Measurements from ENCODE around the gene MAML2.

MAML2 gene

GRCh38 chr11:96342961-96343711, at the start of gene MAML2:
Gene MAML2 (minus strand): TSS chr11:96343195. CDS start chr11:96341895, 1,300 bp downstream.
- DNase-seq (ENCODE audit: low read depth in 2 of 2): peak; percentile 83 to 88

- DNase-seq (ENCODE audit: low read depth in 2 of 2): no peak
Observed at GRCh38 chr11:96391698-96392307, 48.8 kb upstream of the MAML2 start.

- peak; percentile 0 to 4 for DNase-seq (ENCODE audit: low read depth in 2 of 2)
Observed at GRCh38 chr11:96390488-96390792, 47.4 kb upstream of the MAML2 start.

- peak; percentile 92 to 94 for DNase-seq (ENCODE audit: low read depth in 2 of 2)
Observed at GRCh38 chr11:96389720-96390487, 46.9 kb upstream of the MAML2 start, which contains the start of the genes CCDC82 and JRKL. Gene CCDC82 (minus strand): TSS chr11:96389912. CDS start chr11:96384747, 5,165 bp downstream. Gene JRKL (plus strand): TSS chr11:96390013. CDS start chr11:96390650, 637 bp downstream.

GRCh38 chr11:96388891-96389719, 46.1 kb upstream of the MAML2 start:
- peak in 1 of 2 experiments; percentile 5 for DNase-seq (ENCODE audit: low read depth in 2 of 2)

GRCh38 chr11:96385187-96385586, 42.2 kb upstream of the MAML2 start:
- no peak for DNase-seq (ENCODE audit: low read depth in 2 of 2)

GRCh38 chr11:96384156-96384555, 41.2 kb upstream of the MAML2 start:
- no peak for DNase-seq (ENCODE audit: low read depth in 2 of 2)

GRCh38 chr11:96376796-96377195, 33.8 kb upstream of the MAML2 start:
- no peak for DNase-seq (ENCODE audit: low read depth in 2 of 2)

- no peak for DNase-seq (ENCODE audit: low read depth in 2 of 2)
Observed at GRCh38 chr11:96373826-96374225, 30.8 kb upstream of the MAML2 start.

GRCh38 chr11:96367342-96367741, 24.3 kb upstream of the MAML2 start:
- no peak for DNase-seq (ENCODE audit: low read depth in 2 of 2)

- no peak for DNase-seq (ENCODE audit: low read depth in 2 of 2)
Observed at GRCh38 chr11:96366024-96366423, 23.0 kb upstream of the MAML2 start.

- no peak for DNase-seq (ENCODE audit: low read depth in 2 of 2)
Observed at GRCh38 chr11:96365493-96365892, 22.5 kb upstream of the MAML2 start.

GRCh38 chr11:96361778-96362177, 18.8 kb upstream of the MAML2 start:
- no peak for DNase-seq (ENCODE audit: low read depth in 2 of 2)

- DNase-seq (ENCODE audit: low read depth in 2 of 2): no peak
Observed at GRCh38 chr11:96358321-96358720, 15.3 kb upstream of the MAML2 start.

GRCh38 chr11:96357794-96358193, 14.8 kb upstream of the MAML2 start:
- DNase-seq (ENCODE audit: low read depth in 2 of 2): no peak

- DNase-seq (ENCODE audit: low read depth in 2 of 2): no peak
Observed at GRCh38 chr11:96356848-96357247, 13.9 kb upstream of the MAML2 start.

- DNase-seq (ENCODE audit: low read depth in 2 of 2): no peak
Observed at GRCh38 chr11:96342014-96342960, 708 bp downstream of the MAML2 start.

GRCh38 chr11:96341211-96342013, 1.6 kb downstream of the MAML2 start:
- DNase-seq (ENCODE audit: low read depth in 2 of 2): no peak

GRCh38 chr11:96340555-96340885, 2.5 kb downstream of the MAML2 start:
- no peak for DNase-seq (ENCODE audit: low read depth in 2 of 2)
